ENCODE measurements around the gene FBN2.
"Not testable (repeated sequence)": the region's sequence is repeated elsewhere in the genome, so short reads cannot be mapped to it uniquely, and the experiment has no call there.

FBN2 gene

GRCh38 chr5:128412145-128412930, 125.7 kb downstream of the FBN2 start:
- DNase-seq = no peak

GRCh38 chr5:128409166-128409800, 128.8 kb downstream of the FBN2 start:
- no peak for DNase-seq

- no peak for DNase-seq
Observed at GRCh38 chr5:128408622-128409021, 129.4 kb downstream of the FBN2 start.

GRCh38 chr5:128407944-128408343, 130.1 kb downstream of the FBN2 start:
- no peak for DNase-seq

GRCh38 chr5:128406803-128407202, 131.2 kb downstream of the FBN2 start:
- DNase-seq = no peak

- DNase-seq = no peak
Observed at GRCh38 chr5:128405159-128405558, 132.9 kb downstream of the FBN2 start.

GRCh38 chr5:128403333-128403732, 134.7 kb downstream of the FBN2 start:
- no peak for DNase-seq

- DNase-seq = no peak
Observed at GRCh38 chr5:128402506-128402905, 135.5 kb downstream of the FBN2 start.

GRCh38 chr5:128400766-128401165, 137.3 kb downstream of the FBN2 start:
- DNase-seq = not testable (repeated sequence)

GRCh38 chr5:128399111-128399510, 138.9 kb downstream of the FBN2 start:
- no peak for DNase-seq

GRCh38 chr5:128397876-128398275, 140.2 kb downstream of the FBN2 start:
- no peak for DNase-seq

- DNase-seq = no peak
Observed at GRCh38 chr5:128395073-128395472, 143.0 kb downstream of the FBN2 start.

GRCh38 chr5:128384068-128384467, 154.0 kb downstream of the FBN2 start:
- DNase-seq = no peak

GRCh38 chr5:128380337-128380736, 157.7 kb downstream of the FBN2 start:
- no peak for DNase-seq

- no peak for DNase-seq
Observed at GRCh38 chr5:128378632-128379031, 159.4 kb downstream of the FBN2 start.

- no peak for DNase-seq
Observed at GRCh38 chr5:128378196-128378595, 159.8 kb downstream of the FBN2 start.

GRCh38 chr5:128376577-128376976, 161.5 kb downstream of the FBN2 start:
- no peak for DNase-seq

GRCh38 chr5:128366147-128366546, 171.9 kb downstream of the FBN2 start:
- DNase-seq = no peak

GRCh38 chr5:128362370-128362769, 175.7 kb downstream of the FBN2 start:
- no peak for DNase-seq

- DNase-seq = no peak
Observed at GRCh38 chr5:128358826-128359225, 179.2 kb downstream of the FBN2 start.

- DNase-seq = no peak
Observed at GRCh38 chr5:128357226-128357625, 180.8 kb downstream of the FBN2 start.

GRCh38 chr5:128355961-128356360, 182.1 kb downstream of the FBN2 start:
- no peak for DNase-seq

GRCh38 chr5:128353441-128354107, 184.5 kb downstream of the FBN2 start:
- no peak for DNase-seq

- no peak for DNase-seq
Observed at GRCh38 chr5:128350705-128351104, 187.3 kb downstream of the FBN2 start.

Measured in activated CD8-positive, alpha-beta memory T cell treated with anti-CD3 and anti-CD28 coated beads, Interleukin-2, amount 50 U/mL, for 4 hours (primary cell).